Transverse colon (tissue), 4 donors: ENCODE data around the gene JDP2. TPM values are rescaled to one million over a fixed set of nuclear protein-coding genes. Genes with fewer than 3 reads are reported as not detected.

ENCODE experiments used
- DNase-seq: peaks from one replicate; pipeline ENCODE4 v3.0.0-alpha.2; 2019
- H3K27ac ChIP-seq, 4 donors: fragments of 200-600 bp; sonication (generic); 2 replicates each; pipeline ENCODE4 v1.5.1; 2016 to 2018; ENCODE audit warnings: inconsistent platforms in 4 of 4
- H3K27me3 ChIP-seq: fragments of 200-600 bp; sonication (generic); 2 replicates; pipeline ENCODE4 v1.5.1; 2017; ENCODE audit warnings: inconsistent platforms
- H3K36me3 ChIP-seq, 4 donors: fragments of 200-600 bp; sonication (generic); 2 replicates each; pipeline ENCODE4 v1.5.1; 2017 to 2019; ENCODE audit warnings: inconsistent platforms in 4 of 4
- H3K4me1 ChIP-seq, 4 donors: fragments of 200-600 bp; sonication (generic); 2 replicates each; pipeline ENCODE4 v1.5.1; 2017 to 2020; ENCODE audit warnings: inconsistent platforms in 4 of 4
- H3K4me3 ChIP-seq, 4 donors: fragments of 200-600 bp; sonication (generic); 1 replicate in 1 of 4; 2 replicates in 3 of 4; pipeline versions ENCODE4 v1.5.1 to v1.6.1; 2017 to 2019; ENCODE audit warnings: inconsistent platforms in 4 of 4
- H3K9me3 ChIP-seq, 2 donors: fragments of 200-600 bp; sonication (generic); 2 replicates each; pipeline ENCODE4 v1.5.1; 2017 to 2019; ENCODE audit warnings: inconsistent platforms in 2 of 2
- EP300 ChIP-seq: sonication (generic); formaldehyde crosslinking; IDR thresholded peaks from one replicate; pipeline ENCODE4 v1.6.1; 2017; ENCODE audit warnings: antibody characterized with exemption, low read depth
- POLR2A ChIP-seq: fragments of 450-650 bp; IDR thresholded peaks from one replicate; pipeline ENCODE4 v1.6.1; 2016; ENCODE audit warnings: antibody characterized with exemption, mild to moderate bottlenecking, moderate library complexity
- POLR2AphosphoS5 ChIP-seq, 3 donors: sonication (generic); formaldehyde crosslinking; IDR thresholded peaks; one replicate each; pipeline ENCODE4 v1.6.1; 2016; ENCODE audit warnings: antibody characterized with exemption in 3 of 3
- WGBS, 2 donors: methylation state at CpG; one replicate each; pipeline ENCODE4 v1.1.5; 2018; ENCODE audit warnings: low coverage in 1 of 2; 5-methylcytosine and 5-hydroxymethylcytosine counted together
- in situ Hi-C, 4 donors: fragments of 200-750 bp; cut with MboI; loops; one replicate each; pipeline versions ENCODE4 v1.15.0 to v1.15.1; 2017; ENCODE audit warnings: low sequenced_read_pairs in 3 of 4, low pct_ligation_motif_present in 1 of 4, low pct_unique_long_range_greater_than_20kb in 1 of 4
- intact Hi-C: fragments of 100-400 bp; cut with DNase I; formaldehyde crosslinking; loops from one replicate; pipeline ENCODE4 v1.15.1; 2023; ENCODE audit warnings: low total_unique reads
- total RNA-seq, 4 donors: library from RNA; depleted of rRNA; stranded (reverse); fragments of >200 nt; gene quantifications; one replicate each; pipeline ENCODE4 v1.1.0, GENCODE V29; 2016
- TF ChIP-seq, protein P1 (sequence below), 5 experiments: fragments of 200-600 bp in 3 of 5; fragments of 450-650 bp in 2 of 5; sonication (generic) in 3 of 5; IDR thresholded peaks; 1 replicate in 2 of 5; 2 replicates in 3 of 5; pipeline ENCODE4 v1.5.1; 2016 to 2017; ENCODE audit warnings: antibody characterized with exemption in 5 of 5, inconsistent platforms in 3 of 5, mild to moderate bottlenecking in 2 of 5, moderate library complexity in 1 of 5

JDP2 gene
- total RNA-seq, 4 donors from 2014 or later: 49.2 to 108 (median 57.8) TPM

DNA sequence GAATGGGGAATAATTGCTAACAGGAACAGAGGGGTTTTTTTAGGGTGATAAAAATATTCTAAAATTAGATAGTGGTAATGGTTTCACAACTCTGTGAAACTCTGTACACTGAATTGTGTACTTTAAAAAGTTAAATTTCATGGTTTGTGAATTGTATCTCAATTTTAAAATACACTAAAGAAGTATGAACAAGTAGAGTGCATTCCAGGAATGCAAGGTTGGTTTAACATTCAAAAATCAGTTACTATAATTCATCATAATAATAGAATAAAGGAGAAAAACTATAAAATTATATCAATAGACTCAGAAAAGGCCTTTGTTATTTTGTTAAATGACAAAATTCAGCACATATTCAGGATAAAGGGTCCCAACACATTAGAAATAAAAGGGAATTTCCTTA is 83.4 kb downstream of the JDP2 start:
- no peaks in the 10 kb centered on the region for H3K27me3 ChIP-seq
- DNase-seq: no peak
- peaks cover 4 to 13% of the 10 kb centered on the region in 2 donors for H3K9me3 ChIP-seq
- peaks cover 0 to 12% (median 4%) of the 10 kb centered on the region in 4 donors for H3K4me1 ChIP-seq
- TF ChIP-seq POLR2AphosphoS5 (IDR thresholded peaks at IDR 0.05) (no peak), EP300 (no peak)
- TF ChIP-seq, protein P1, sequence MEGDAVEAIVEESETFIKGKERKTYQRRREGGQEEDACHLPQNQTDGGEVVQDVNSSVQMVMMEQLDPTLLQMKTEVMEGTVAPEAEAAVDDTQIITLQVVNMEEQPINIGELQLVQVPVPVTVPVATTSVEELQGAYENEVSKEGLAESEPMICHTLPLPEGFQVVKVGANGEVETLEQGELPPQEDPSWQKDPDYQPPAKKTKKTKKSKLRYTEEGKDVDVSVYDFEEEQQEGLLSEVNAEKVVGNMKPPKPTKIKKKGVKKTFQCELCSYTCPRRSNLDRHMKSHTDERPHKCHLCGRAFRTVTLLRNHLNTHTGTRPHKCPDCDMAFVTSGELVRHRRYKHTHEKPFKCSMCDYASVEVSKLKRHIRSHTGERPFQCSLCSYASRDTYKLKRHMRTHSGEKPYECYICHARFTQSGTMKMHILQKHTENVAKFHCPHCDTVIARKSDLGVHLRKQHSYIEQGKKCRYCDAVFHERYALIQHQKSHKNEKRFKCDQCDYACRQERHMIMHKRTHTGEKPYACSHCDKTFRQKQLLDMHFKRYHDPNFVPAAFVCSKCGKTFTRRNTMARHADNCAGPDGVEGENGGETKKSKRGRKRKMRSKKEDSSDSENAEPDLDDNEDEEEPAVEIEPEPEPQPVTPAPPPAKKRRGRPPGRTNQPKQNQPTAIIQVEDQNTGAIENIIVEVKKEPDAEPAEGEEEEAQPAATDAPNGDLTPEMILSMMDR (IDR thresholded peaks at IDR 0.05): no peak
- no peak overlapping the region for H3K27ac ChIP-seq
- H3K36me3 ChIP-seq: no peaks in the 10 kb centered on the region
- in situ Hi-C loops (no loop called here), intact Hi-C loops (no loop called here)
- H3K4me3 ChIP-seq: no peak overlapping the region

DNA sequence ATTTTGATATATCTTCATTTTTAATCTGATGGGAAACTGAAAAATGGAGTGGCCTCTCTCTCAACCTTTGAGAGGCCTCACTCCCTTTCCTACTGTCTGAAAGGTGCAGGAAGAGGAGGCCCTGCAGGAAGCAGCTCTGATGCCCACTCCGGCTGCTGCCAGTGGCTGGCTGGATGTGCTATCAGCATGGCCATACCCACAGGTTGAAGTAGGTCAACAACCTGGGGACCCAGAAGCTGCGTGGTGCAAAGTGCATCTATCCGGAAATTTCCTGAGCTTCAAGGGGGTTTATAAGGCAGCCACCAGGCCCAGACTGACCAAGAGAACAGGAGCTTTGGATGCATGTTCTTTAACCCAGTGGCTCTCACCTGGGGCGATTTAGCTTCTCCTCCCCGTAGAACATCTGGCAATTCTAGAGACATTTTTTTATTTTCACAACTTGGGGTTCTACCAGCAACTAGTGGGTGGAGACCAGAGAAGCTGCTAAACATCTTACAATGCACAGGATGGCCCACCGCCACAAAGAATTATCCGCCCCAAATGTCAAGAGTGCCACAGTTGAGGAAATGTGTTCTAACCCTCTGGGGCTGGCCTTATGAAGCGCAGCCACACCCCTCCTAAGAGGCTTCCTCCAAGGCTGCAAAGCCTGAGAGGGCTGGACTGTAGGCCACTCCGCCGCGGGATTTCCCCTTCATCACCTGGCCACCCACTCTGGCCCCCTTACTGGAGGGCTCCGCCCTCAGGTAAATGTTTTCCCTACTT is 86.3 kb downstream of the JDP2 start:
- peaks cover 4 to 8% of the 10 kb centered on the region in 2 donors for H3K9me3 ChIP-seq
- in situ Hi-C loops: no loop called here
- intact Hi-C loops: no loop called here
- H3K27ac ChIP-seq: peak overlapping the region in 2 of 4 donors; percentile 61 to 65
- no peak for DNase-seq
- no peak overlapping the region for H3K4me3 ChIP-seq
- no peaks in the 10 kb centered on the region for H3K36me3 ChIP-seq
- 80 to 83% methylated on average over 1 to 12 of the region's 12 CpGs for WGBS, 2 donors
- H3K27me3 ChIP-seq: no peaks in the 10 kb centered on the region
- TF ChIP-seq POLR2AphosphoS5 (IDR thresholded peaks at IDR 0.05) (no peak), POLR2A (no peak), EP300 (no peak)
- TF ChIP-seq, protein P1 (IDR thresholded peaks at IDR 0.05): no peak
- H3K4me1 ChIP-seq: peaks cover 0 to 12% (median 4%) of the 10 kb centered on the region in 4 donors

DNA sequence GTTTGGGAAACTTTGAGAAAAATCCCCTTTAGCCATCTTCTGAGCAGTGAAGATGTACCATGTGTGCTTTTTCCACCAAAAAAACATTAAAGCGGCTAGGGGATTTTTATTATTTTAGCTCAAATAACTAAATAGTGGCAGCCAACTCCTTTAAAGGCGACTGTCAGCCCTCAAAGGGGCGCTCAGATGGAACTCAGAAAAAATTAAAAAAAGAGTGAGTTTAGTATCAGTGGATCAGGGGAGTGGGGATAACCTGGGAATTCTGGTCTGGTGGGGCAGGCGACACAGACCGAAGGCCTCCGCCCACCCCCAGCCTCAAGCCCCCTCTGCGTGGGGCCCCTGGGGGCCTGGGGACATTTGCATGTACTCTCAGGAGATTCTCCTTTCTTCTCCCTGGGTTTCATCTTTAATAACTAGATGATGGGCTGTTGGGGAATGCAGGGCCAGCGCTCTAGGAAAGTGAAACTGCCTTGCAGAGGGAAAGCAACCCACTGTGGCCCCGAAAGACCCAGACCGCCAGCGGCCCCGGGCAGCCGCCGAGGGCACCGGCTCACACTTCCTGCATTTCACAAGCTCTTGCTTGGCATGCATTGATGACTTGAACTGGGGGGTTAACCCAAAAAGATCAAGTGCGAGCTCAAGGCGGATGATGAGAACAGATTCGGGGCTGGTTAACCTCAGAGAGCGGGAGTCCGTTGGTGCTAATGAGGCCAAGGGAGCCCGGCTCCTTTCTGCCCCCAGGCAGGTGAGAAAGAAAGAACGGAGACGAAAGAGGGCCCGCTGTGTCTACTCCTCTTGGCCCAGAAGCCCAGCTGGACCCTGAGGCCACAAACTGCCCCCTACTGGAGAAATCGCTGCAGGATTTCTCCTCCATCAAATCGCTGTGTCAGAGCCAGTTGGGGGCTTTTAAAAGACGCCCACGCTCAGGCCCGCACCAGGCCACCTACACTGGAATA is 87.1 kb downstream of the JDP2 start:
- in situ Hi-C loops: no loop called here
- H3K4me1 ChIP-seq: peaks cover 0 to 12% (median 4%) of the 10 kb centered on the region in 4 donors
- no peaks in the 10 kb centered on the region for H3K36me3 ChIP-seq
- intact Hi-C loops: no loop called here
- DNase-seq: peak; percentile 52
- no peak for TF ChIP-seq POLR2A
- TF ChIP-seq POLR2AphosphoS5 (IDR thresholded peaks at IDR 0.05): no peak
- no peak for TF ChIP-seq EP300
- TF ChIP-seq, protein P1 (IDR thresholded peaks at IDR 0.05): no peak
- H3K27ac ChIP-seq: peak overlapping the region in 3 of 4 donors; percentile 6 to 65 (median 61)
- 64 to 100% methylated on average over 1 to 29 of the region's 29 CpGs for WGBS, 2 donors
- no peaks in the 10 kb centered on the region for H3K27me3 ChIP-seq
- H3K4me3 ChIP-seq: peak overlapping the region in 3 of 4 donors; percentile 19 to 45 (median 25)
- H3K9me3 ChIP-seq: peaks cover 4 to 8% of the 10 kb centered on the region in 2 donors

DNA sequence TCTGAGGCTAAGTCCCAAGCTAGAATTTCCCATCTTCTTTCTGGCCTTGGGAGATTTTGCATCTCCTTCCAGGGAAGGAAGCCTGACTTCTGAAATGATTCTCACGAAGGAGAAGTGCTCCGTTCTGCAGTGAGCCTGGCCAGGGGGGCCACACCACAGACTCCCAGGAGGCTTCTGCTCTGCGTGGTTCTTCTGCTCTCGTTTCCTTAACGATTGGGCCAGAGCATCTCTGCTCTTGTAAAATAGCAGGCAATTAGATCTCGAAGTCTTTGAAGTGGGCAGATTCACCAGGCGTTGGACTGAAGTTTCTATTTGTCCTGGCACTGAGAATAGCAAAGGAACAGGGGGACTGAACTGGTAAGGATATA is 87.8 kb downstream of the JDP2 start:
- no peaks in the 10 kb centered on the region for H3K36me3 ChIP-seq
- no peak for DNase-seq
- in situ Hi-C loops: no loop called here
- peak overlapping the region in 2 of 4 donors; percentile 25 to 45 for H3K4me3 ChIP-seq
- H3K27ac ChIP-seq: peak overlapping the region in 3 of 4 donors; percentile 6 to 65 (median 61)
- intact Hi-C loops: no loop called here
- TF ChIP-seq EP300 (no peak), POLR2A (no peak), POLR2AphosphoS5 (IDR thresholded peaks at IDR 0.05) (no peak)
- TF ChIP-seq, protein P1 (IDR thresholded peaks at IDR 0.05): no peak
- peaks cover 4 to 8% of the 10 kb centered on the region in 2 donors for H3K9me3 ChIP-seq
- no peaks in the 10 kb centered on the region for H3K27me3 ChIP-seq
- 41 to 67% methylated on average over 1 to 7 of the region's 7 CpGs for WGBS, 2 donors
- peaks cover 0 to 12% (median 4%) of the 10 kb centered on the region in 4 donors for H3K4me1 ChIP-seq
